Suprapubic skin (tissue), 4 donors: ENCODE data around the gene MYMK.

Source experiments
- CTCF ChIP-seq, 2 donors: fragments of 200-600 bp in 1 of 2; fragments of 450-650 bp in 1 of 2; sonication (generic) in 1 of 2; IDR thresholded peaks; one replicate each; pipeline ENCODE4 v1.5.1; 2016 to 2019; ENCODE audit warnings: antibody characterized with exemption in 2 of 2, mild to moderate bottlenecking in 1 of 2, moderate library complexity in 1 of 2
- EP300 ChIP-seq: sonication (generic); formaldehyde crosslinking; IDR thresholded peaks from one replicate; pipeline ENCODE4 v1.6.1; 2017; ENCODE audit warnings: antibody characterized with exemption
- POLR2A ChIP-seq, 2 donors: fragments of 450-650 bp; IDR thresholded peaks; one replicate each; pipeline ENCODE4 v1.6.1; 2017; ENCODE audit warnings: antibody characterized with exemption in 2 of 2, mild to moderate bottlenecking in 2 of 2, moderate library complexity in 2 of 2
- POLR2AphosphoS5 ChIP-seq, 3 donors: sonication (generic); formaldehyde crosslinking; IDR thresholded peaks; one replicate each; pipeline ENCODE4 v1.6.1; 2017; ENCODE audit warnings: antibody characterized with exemption in 3 of 3

DNA sequence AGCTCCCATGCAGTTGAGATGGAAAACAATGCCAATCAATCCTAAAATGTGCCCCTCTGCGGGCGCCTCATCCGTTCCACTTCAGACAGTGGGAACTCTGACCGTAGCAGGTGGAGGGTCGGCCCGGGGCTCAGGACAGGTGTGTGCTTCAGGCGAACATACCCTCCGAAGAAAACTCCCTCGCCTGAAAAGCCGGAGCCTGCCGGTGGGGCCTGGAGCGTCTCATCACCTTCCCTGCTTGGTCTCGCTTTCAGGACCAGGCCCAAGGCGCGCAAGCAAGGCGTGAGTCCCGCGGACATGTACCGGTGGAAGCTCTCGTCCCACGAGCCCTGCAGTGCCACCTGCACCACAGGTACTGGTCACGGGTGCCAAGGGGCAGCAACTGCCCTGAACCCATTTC lies 36.2 kb upstream of the MYMK start:
- TF ChIP-seq POLR2A (IDR thresholded peaks at IDR 0.05) (no peak), CTCF (IDR thresholded peaks at IDR 0.05) (no peak), POLR2AphosphoS5 (IDR thresholded peaks at IDR 0.05) (no peak), EP300 (no peak)
